HFFc6 (cell line): ENCODE measurements around the gene CACNA2D1. TPM values are rescaled to one million over a fixed set of nuclear protein-coding genes. Genes with fewer than 3 reads are reported as not detected.

Experiments used
- DNase-seq: peaks from one replicate; pipeline ENCODE4 v3.0.0-alpha.2; 2018
- H3K27ac Mint-ChIP-seq: 2 replicates; pipeline ENCODE4 v1.8.0; 2020; ENCODE audit warnings: mild to moderate bottlenecking, mixed read lengths
- H3K27me3 Mint-ChIP-seq: 2 replicates; pipeline ENCODE4 v1.8.0; 2021; ENCODE audit warnings: mild to moderate bottlenecking, moderate library complexity, mixed read lengths; ENCODE audit not compliant: insufficient read depth
- H3K36me3 Mint-ChIP-seq: 2 replicates; pipeline ENCODE4 v1.8.0; 2021; ENCODE audit warnings: low read depth, mixed read lengths
- H3K4me1 Mint-ChIP-seq: 2 replicates; pipeline ENCODE4 v1.8.0; 2020; ENCODE audit warnings: low read depth, mixed read lengths
- H3K4me3 Mint-ChIP-seq: 2 replicates; pipeline ENCODE4 v1.8.0; 2020; ENCODE audit warnings: mild to moderate bottlenecking, moderate library complexity, mixed read lengths
- H3K9me3 Mint-ChIP-seq: 2 replicates; pipeline ENCODE4 v1.8.0; 2020; ENCODE audit warnings: mild to moderate bottlenecking, mixed read lengths
- total RNA-seq, 6 experiments: library from RNA; stranded (reverse); fragmentation: NEBNext Ultra II Directional; extraction: Animal tissue kit (Norgen Biotek cat#: 25700); gene quantifications; 2 replicates in 1 of 6; 3 replicates in 5 of 6; pipeline ENCODE4 v1.2.3, GENCODE V29; 2021
- TF ChIP-seq, protein P1 (sequence below): fragments of 200-600 bp; sonication (generic); IDR thresholded peaks from 2 replicates; pipeline ENCODE4 v1.5.0; 2021; ENCODE audit warnings: antibody characterized with exemption, mild to moderate bottlenecking

CACNA2D1 gene
- total RNA-seq, 6 experiments from 2014 or later = 34.9 to 43.6 (median 36.8) TPM

DNA sequence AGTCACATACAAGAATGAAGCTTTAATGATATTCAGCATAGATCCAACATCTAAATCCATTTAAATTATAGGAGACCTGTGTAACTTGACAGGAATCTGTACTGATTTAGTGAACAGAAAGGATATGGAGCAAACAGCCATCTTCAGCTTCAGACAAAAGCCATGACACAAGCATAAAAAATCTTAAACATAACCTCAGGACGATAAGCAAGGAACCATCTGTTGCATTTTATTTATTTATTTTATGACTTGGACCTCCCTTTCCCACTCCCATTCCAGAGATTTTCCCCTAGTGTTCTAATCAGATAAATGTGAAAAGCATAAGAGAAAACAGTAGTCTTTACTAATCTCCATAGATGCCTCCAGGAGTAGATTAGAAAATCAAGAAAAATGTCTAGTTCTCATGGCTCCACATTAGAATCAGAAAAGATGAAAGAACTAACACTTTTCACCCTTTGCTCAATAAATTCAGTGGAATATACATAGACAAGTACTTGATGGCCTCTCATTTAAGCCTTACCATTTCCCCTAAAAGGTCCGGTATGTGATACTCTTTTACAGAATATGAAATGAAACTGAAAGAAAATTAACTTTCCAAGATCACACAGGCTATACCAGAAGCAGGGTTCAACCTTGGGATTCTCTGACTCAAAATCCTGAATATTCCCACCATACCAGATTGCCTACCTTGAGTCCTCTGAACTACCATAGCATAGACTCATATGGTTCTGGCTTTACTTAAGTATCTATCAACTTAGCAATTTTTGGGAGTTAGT is 15.2 kb downstream of the CACNA2D1 start:
- Mint-ChIP-seq H3K4me3 (peak overlapping the region; percentile 64), H3K27me3 (no peaks in the 10 kb centered on the region), H3K4me1 (peaks cover 58% of the 10 kb centered on the region), H3K27ac (peak overlapping the region; percentile 74), H3K9me3 (no peaks in the 10 kb centered on the region), H3K36me3 (no peaks in the 10 kb centered on the region)
- DNase-seq = peak; percentile 66
- TF ChIP-seq, protein P1, sequence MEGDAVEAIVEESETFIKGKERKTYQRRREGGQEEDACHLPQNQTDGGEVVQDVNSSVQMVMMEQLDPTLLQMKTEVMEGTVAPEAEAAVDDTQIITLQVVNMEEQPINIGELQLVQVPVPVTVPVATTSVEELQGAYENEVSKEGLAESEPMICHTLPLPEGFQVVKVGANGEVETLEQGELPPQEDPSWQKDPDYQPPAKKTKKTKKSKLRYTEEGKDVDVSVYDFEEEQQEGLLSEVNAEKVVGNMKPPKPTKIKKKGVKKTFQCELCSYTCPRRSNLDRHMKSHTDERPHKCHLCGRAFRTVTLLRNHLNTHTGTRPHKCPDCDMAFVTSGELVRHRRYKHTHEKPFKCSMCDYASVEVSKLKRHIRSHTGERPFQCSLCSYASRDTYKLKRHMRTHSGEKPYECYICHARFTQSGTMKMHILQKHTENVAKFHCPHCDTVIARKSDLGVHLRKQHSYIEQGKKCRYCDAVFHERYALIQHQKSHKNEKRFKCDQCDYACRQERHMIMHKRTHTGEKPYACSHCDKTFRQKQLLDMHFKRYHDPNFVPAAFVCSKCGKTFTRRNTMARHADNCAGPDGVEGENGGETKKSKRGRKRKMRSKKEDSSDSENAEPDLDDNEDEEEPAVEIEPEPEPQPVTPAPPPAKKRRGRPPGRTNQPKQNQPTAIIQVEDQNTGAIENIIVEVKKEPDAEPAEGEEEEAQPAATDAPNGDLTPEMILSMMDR = peak; percentile 28

GRCh38 chr7:82423446-82423845 is 20.1 kb downstream of the CACNA2D1 start:
- H3K4me3 Mint-ChIP-seq = peak overlapping the region; percentile 42; the same call in 1 of the 2 replicates
- DNase-seq = no peak
- TF ChIP-seq, protein P1 = no peak
- H3K27me3 Mint-ChIP-seq = no peaks in the 10 kb centered on the region; the same call in 1 of the 2 replicates
- peaks cover 40% of the 10 kb centered on the region for H3K4me1 Mint-ChIP-seq
- peaks cover 3% of the 10 kb centered on the region; the same call in 1 of the 2 replicates for H3K36me3 Mint-ChIP-seq
- no peaks in the 10 kb centered on the region for H3K9me3 Mint-ChIP-seq
- no peak overlapping the region for H3K27ac Mint-ChIP-seq

- no peak overlapping the region for H3K4me3 Mint-ChIP-seq
- peaks cover 14% of the 10 kb centered on the region for H3K36me3 Mint-ChIP-seq
- H3K9me3 Mint-ChIP-seq = no peaks in the 10 kb centered on the region
- H3K27me3 Mint-ChIP-seq = no peaks in the 10 kb centered on the region; the same call in none of the 2 replicates
- no peak overlapping the region for H3K27ac Mint-ChIP-seq
- TF ChIP-seq, protein P1 = no peak
- no peak for DNase-seq
- peaks cover 14% of the 10 kb centered on the region for H3K4me1 Mint-ChIP-seq
These were observed 24.4 kb downstream of the CACNA2D1 start for GRCh38 chr7:82419200-82419599.

DNA sequence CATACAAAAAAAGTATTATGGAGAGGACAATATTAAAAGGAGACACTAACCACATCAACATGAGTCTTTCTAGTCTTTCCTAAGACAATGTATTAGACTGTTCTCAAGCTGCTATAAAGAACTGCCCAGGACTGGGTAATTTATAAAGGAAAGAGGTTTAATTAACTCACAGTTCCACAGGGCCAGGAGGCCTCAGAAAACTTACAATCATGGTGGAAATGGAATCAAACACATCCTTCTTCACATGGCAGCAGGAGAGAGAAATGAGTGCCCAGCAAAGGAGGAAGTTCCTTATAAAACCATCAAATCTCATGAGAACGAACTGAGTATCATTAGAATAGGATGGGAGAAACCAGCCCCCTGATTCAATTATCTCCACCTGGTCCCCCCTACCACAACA is 25.7 kb downstream of the CACNA2D1 start:
- H3K9me3 Mint-ChIP-seq = no peaks in the 10 kb centered on the region
- H3K36me3 Mint-ChIP-seq = peaks cover 14% of the 10 kb centered on the region
- H3K4me3 Mint-ChIP-seq = no peak overlapping the region
- no peak overlapping the region for H3K27ac Mint-ChIP-seq
- H3K27me3 Mint-ChIP-seq = no peaks in the 10 kb centered on the region; the same call in none of the 2 replicates
- TF ChIP-seq, protein P1 = no peak
- H3K4me1 Mint-ChIP-seq = peaks cover 3% of the 10 kb centered on the region
- no peak for DNase-seq

GRCh38 chr7:82416402-82416801 is 27.2 kb downstream of the CACNA2D1 start:
- TF ChIP-seq, protein P1 = no peak
- no peak for DNase-seq
- no peaks in the 10 kb centered on the region; the same call in none of the 2 replicates for H3K27me3 Mint-ChIP-seq
- no peaks in the 10 kb centered on the region for H3K9me3 Mint-ChIP-seq
- H3K27ac Mint-ChIP-seq = no peak overlapping the region
- H3K4me3 Mint-ChIP-seq = no peak overlapping the region
- peaks cover 14% of the 10 kb centered on the region for H3K36me3 Mint-ChIP-seq
- H3K4me1 Mint-ChIP-seq = no peaks in the 10 kb centered on the region
